ENCODE results near the gene MEMO1. TPM values are rescaled to one million over a fixed set of nuclear protein-coding genes. Genes with fewer than 3 reads are reported as not detected.

Gene MEMO1
- total RNA-seq, 1 donor from 2014 or later: 52.3 TPM

- no peak overlapping the region for H3K27ac Mint-ChIP-seq
- peaks cover 3% of the 10 kb centered on the region for H3K36me3 Mint-ChIP-seq (ENCODE audit: insufficient read depth)
- H3K27me3 Mint-ChIP-seq: peaks cover 2% of the 10 kb centered on the region
- no peak for DNase-seq (ENCODE audit: low spot score, unreplicated experiment)
- no peak for TF ChIP-seq CTCF (IDR thresholded peaks at IDR 0.05; ENCODE audit: unreplicated experiment)
- no peaks in the 10 kb centered on the region for H3K4me1 Mint-ChIP-seq (ENCODE audit: low read depth)
- peaks cover 38% of the 10 kb centered on the region for H3K9me3 Mint-ChIP-seq (ENCODE audit: low read depth)
- no peak overlapping the region for H3K4me3 Mint-ChIP-seq (ENCODE audit: low read depth)
Observed at GRCh38 chr2:31828891-31829290, 181.9 kb downstream of the MEMO1 start.

- no peaks in the 10 kb centered on the region for H3K27me3 Mint-ChIP-seq
- H3K9me3 Mint-ChIP-seq (ENCODE audit: low read depth): peaks cover 55% of the 10 kb centered on the region
- H3K27ac Mint-ChIP-seq: no peak overlapping the region
- H3K36me3 Mint-ChIP-seq (ENCODE audit: insufficient read depth): peaks cover 3% of the 10 kb centered on the region
- TF ChIP-seq CTCF (IDR thresholded peaks at IDR 0.05; ENCODE audit: unreplicated experiment): no peak
- H3K4me3 Mint-ChIP-seq (ENCODE audit: low read depth): no peak overlapping the region
- no peak for DNase-seq (ENCODE audit: low spot score, unreplicated experiment)
- no peaks in the 10 kb centered on the region for H3K4me1 Mint-ChIP-seq (ENCODE audit: low read depth)
Observed at GRCh38 chr2:31823558-31823957, 187.2 kb downstream of the MEMO1 start.

GRCh38 chr2:31822587-31822986 is 188.2 kb downstream of the MEMO1 start:
- H3K36me3 Mint-ChIP-seq (ENCODE audit: insufficient read depth): peaks cover 3% of the 10 kb centered on the region
- TF ChIP-seq CTCF (IDR thresholded peaks at IDR 0.05; ENCODE audit: unreplicated experiment): no peak
- H3K27me3 Mint-ChIP-seq: no peaks in the 10 kb centered on the region
- no peak overlapping the region for H3K4me3 Mint-ChIP-seq (ENCODE audit: low read depth)
- peaks cover 49% of the 10 kb centered on the region for H3K9me3 Mint-ChIP-seq (ENCODE audit: low read depth)
- no peak for DNase-seq (ENCODE audit: low spot score, unreplicated experiment)
- no peaks in the 10 kb centered on the region for H3K4me1 Mint-ChIP-seq (ENCODE audit: low read depth)
- no peak overlapping the region for H3K27ac Mint-ChIP-seq

Other genes with a start within 250 kb of the MEMO1 start
- gene DPY30, start 28.8 kb upstream of the MEMO1 start, total RNA-seq: 99.2 and 101 TPM in 2 replicates
- gene SPAST, start 52.5 kb upstream of the MEMO1 start, total RNA-seq: 36.0 and 36.8 TPM in 2 replicates
- 31.1 and 33.1 TPM in 2 replicates for gene SLC30A6, start 154.9 kb upstream of the MEMO1 start, total RNA-seq